Heart left ventricle (tissue), 16 donors: ENCODE results near the gene PIMREG. TPM values are rescaled to one million over a fixed set of nuclear protein-coding genes. Genes with fewer than 3 reads are reported as not detected.

ENCODE experiments used
- ATAC-seq, 4 donors: fragments of 200-7000 bp; cut with Tn5 transposase; one replicate each; pipeline ENCODE4 v1.9.1; 2020 to 2022; ENCODE audit warnings: moderate library complexity in 4 of 4, mild to moderate bottlenecking in 3 of 4, moderate number of reproducible peaks in 1 of 4
- DNase-seq, 5 donors: peaks; one replicate each; pipeline ENCODE4 v3.0.0-alpha.2; 2020
- H3K27ac ChIP-seq, 12 donors: fragments of 200-600 bp; sonication (generic) in 4 of 12; one replicate each; pipeline versions ENCODE4 v1.5.0 to v1.8.0; 2016 to 2022; ENCODE audit warnings: mild to moderate bottlenecking in 2 of 12
- H3K27me3 ChIP-seq, 9 donors: fragments of 200-600 bp; sonication (generic) in 2 of 9; one replicate each; pipeline versions ENCODE4 v1.5.1 to v1.8.0; 2016 to 2022; ENCODE audit warnings: mild to moderate bottlenecking in 3 of 9
- H3K36me3 ChIP-seq, 9 donors: fragments of 200-600 bp; sonication (generic) in 2 of 9; one replicate each; pipeline versions ENCODE4 v1.5.0 to v1.8.0; 2018 to 2022; ENCODE audit warnings: mild to moderate bottlenecking in 2 of 9
- H3K4me1 ChIP-seq, 12 donors: fragments of 200-600 bp; sonication (generic) in 4 of 12; one replicate each; pipeline versions ENCODE4 v1.5.0 to v1.8.0; 2016 to 2022; ENCODE audit warnings: mild to moderate bottlenecking in 3 of 12
- H3K4me3 ChIP-seq, 12 donors: fragments of 200-600 bp; sonication (generic) in 4 of 12; one replicate each; pipeline versions ENCODE4 v1.5.0 to v1.8.0; 2017 to 2022; ENCODE audit warnings: mild to moderate bottlenecking in 9 of 12, moderate library complexity in 4 of 12
- H3K9me3 ChIP-seq, 12 donors: fragments of 200-600 bp; sonication (generic) in 4 of 12; one replicate each; pipeline versions ENCODE4 v1.5.0 to v1.8.0; 2016 to 2022; ENCODE audit warnings: mild to moderate bottlenecking in 1 of 12
- POLR2A ChIP-seq, 2 donors: fragments of 450-650 bp; IDR thresholded peaks; one replicate each; pipeline ENCODE4 v1.6.1; 2017; ENCODE audit warnings: antibody characterized with exemption in 2 of 2, mild to moderate bottlenecking in 2 of 2, moderate library complexity in 2 of 2
- WGBS, 4 donors: extraction: QIAGEN DNeasy Blood & Tissue Kit in 2 of 4; methylation state at CpG; one replicate each; pipeline versions ENCODE4 v1.1.5 to v1.1.7; 2013 to 2018; 5-methylcytosine and 5-hydroxymethylcytosine counted together
- intact Hi-C, 10 donors: fragments of 100-400 bp; cut with DNase I; formaldehyde crosslinking; loops; one replicate each; pipeline versions ENCODE4 v1.11.1 to v1.14.2; 2022
- polyA plus RNA-seq, 2 donors: library from polyadenylated mRNA; stranded (reverse); fragments of 200-250 nt; gene quantifications; one replicate each; pipeline ENCODE4 v1.2.3, GENCODE V29; 2013
- total RNA-seq, 9 donors: library from RNA; depleted of rRNA in 2 of 9; stranded (reverse); fragments of >200 nt in 2 of 9; fragmentation: NEBNext Ultra II Directional in 3 of 9; extraction: Animal tissue kit (Norgen Biotek cat#: 25700) in 3 of 9; gene quantifications; one replicate each; pipeline versions ENCODE4 v1.1.0 to v1.2.4, GENCODE V29; 2016 to 2023
- TF ChIP-seq, protein P1 (sequence below), 12 donors: fragments of 200-600 bp; sonication (generic) in 4 of 12; IDR thresholded peaks; one replicate each; pipeline versions ENCODE4 v1.5.0 to v1.8.0; 2018 to 2022; ENCODE audit warnings: antibody characterized with exemption in 12 of 12, mild to moderate bottlenecking in 5 of 12
- donor health status: ischemic (EF 13 %, LVEDD 7.1; RV severe dilation, severe dysfunction).
- donor health status: healthy with polysubstance abuse.
- donor health status: DM: no; HTN: yes; CAD: no.
- donor health status: DM: no; HTN: no; CAD: no.
- donor health status: ischemic (EF 25% LVEDD 6.9; RV normal size, moderate dysfunction).
- donor health status: ischemic (EF 25% LVEDD 5.7; RV mildly dilated, moderate dysfunction).
- donor health status: healthy.
- donor health status: DM: yes; HTN: yes; CAD: no.
- donor health status: ischemic (EF 35%, LVEDD 5.7; RV mildly dilated, moderate dysfunction).
- donor health status: nonischemic (EF 11% LVEDD 7.7; RV severe dilation, severe dysfunction).
- donor health status: DM: yes; HTN: yes; CAD: no.
- donor health status: PGD.
- donor health status: ischemic (EF 29% LVEDD 5.4; RV normal size, mild dysfunction).
- donor health status: nonischemic (EF 23%, LVEDD 6.1; RV moderate dilation, normal function).

PIMREG gene
- total and polyA plus RNA-seq, 11 donors, result 0.21 to 4.6 (median 0.62) TPM; not detected in 5

DNA sequence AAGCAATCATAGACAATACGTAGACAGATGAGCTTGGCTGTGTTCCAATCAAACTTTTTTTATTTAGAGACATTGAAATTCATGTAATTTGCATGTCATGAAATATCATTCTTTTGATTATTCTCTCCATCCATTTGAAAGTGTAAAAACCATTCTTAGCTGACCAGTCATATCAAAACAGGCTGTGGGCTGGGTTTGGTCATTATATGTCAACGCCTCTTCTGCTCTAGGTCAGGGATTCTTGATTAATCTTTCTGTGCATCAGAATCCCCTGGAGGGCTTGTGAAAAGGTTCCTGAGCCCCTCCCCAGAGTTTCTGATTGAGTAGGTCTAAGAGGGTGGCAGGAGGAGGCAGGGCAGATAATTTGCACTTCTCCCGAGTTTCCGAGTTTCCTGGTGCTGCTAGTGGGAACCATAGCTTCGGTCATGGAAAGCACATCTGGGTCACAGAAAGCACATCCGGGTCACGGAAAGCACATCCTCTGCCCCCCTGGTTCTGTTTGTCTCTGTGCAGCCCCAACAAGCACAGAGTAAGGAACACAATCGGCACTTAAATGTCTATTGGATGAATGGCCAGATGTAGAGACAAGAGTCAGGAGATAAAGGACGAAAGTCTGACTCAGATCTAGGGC lies 16.4 kb downstream of the PIMREG start:
- Histone ChIP-seq H3K4me3 (no peak overlapping the region), H3K4me1 (peaks cover 0 to 8% (median 0%) of the 10 kb centered on the region in 12 donors), H3K9me3 (no peaks in the 10 kb centered on the region), H3K27me3 (peaks cover 0 to 16% (median 3%) of the 10 kb centered on the region in 9 donors), H3K27ac (no peak overlapping the region), H3K36me3 (no peaks in the 10 kb centered on the region)
- ATAC-seq (no peak), DNase-seq (peak in 1 of 5 donors; percentile 10)
- no peak for TF ChIP-seq POLR2A (IDR thresholded peaks at IDR 0.05)
- TF ChIP-seq, protein P1, sequence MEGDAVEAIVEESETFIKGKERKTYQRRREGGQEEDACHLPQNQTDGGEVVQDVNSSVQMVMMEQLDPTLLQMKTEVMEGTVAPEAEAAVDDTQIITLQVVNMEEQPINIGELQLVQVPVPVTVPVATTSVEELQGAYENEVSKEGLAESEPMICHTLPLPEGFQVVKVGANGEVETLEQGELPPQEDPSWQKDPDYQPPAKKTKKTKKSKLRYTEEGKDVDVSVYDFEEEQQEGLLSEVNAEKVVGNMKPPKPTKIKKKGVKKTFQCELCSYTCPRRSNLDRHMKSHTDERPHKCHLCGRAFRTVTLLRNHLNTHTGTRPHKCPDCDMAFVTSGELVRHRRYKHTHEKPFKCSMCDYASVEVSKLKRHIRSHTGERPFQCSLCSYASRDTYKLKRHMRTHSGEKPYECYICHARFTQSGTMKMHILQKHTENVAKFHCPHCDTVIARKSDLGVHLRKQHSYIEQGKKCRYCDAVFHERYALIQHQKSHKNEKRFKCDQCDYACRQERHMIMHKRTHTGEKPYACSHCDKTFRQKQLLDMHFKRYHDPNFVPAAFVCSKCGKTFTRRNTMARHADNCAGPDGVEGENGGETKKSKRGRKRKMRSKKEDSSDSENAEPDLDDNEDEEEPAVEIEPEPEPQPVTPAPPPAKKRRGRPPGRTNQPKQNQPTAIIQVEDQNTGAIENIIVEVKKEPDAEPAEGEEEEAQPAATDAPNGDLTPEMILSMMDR (IDR thresholded peaks at IDR 0.05), result no peak
- intact Hi-C loops, result no loop called here
- WGBS, 4 donors, result 73 to 79% (median 76%) methylated on average over 8 to 9 of the region's 9 CpGs

DNA sequence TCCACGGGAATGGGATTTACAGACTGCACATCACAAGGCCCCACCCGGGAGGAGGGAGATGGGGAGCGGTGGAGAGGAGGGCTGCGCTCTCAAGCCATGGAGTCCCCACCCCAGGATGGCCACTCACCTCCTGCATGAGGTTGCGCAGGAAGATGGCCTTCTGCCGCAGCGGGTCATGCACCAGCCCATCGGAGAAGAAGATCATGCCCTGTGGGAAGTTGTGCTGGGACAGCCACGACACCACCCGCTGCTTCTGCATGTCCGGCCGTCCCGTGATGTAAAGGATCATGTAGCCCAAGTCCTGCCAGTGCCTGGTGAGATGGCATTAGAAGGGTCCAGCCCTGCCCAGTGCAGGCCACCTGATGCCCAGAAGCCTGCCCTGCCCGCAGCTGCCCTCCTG lies 17.0 kb downstream of the PIMREG start:
- no peaks in the 10 kb centered on the region for H3K36me3 ChIP-seq
- 88 to 93% (median 92%) methylated on average over 13 to 14 of the region's 14 CpGs for WGBS, 4 donors
- no peaks in the 10 kb centered on the region for H3K9me3 ChIP-seq
- H3K27me3 ChIP-seq, result peaks cover 0 to 10% (median 0%) of the 10 kb centered on the region in 9 donors
- H3K4me1 ChIP-seq, result peaks cover 0 to 8% (median 0%) of the 10 kb centered on the region in 12 donors
- ATAC-seq (no peak), DNase-seq (peak in 2 of 5 donors; percentile 17 to 48)
- intact Hi-C loops, result no loop called here
- TF ChIP-seq, protein P1 (IDR thresholded peaks at IDR 0.05), result no peak
- no peak for TF ChIP-seq POLR2A (IDR thresholded peaks at IDR 0.05)
- no peak overlapping the region for H3K27ac ChIP-seq
- no peak overlapping the region for H3K4me3 ChIP-seq

DNA sequence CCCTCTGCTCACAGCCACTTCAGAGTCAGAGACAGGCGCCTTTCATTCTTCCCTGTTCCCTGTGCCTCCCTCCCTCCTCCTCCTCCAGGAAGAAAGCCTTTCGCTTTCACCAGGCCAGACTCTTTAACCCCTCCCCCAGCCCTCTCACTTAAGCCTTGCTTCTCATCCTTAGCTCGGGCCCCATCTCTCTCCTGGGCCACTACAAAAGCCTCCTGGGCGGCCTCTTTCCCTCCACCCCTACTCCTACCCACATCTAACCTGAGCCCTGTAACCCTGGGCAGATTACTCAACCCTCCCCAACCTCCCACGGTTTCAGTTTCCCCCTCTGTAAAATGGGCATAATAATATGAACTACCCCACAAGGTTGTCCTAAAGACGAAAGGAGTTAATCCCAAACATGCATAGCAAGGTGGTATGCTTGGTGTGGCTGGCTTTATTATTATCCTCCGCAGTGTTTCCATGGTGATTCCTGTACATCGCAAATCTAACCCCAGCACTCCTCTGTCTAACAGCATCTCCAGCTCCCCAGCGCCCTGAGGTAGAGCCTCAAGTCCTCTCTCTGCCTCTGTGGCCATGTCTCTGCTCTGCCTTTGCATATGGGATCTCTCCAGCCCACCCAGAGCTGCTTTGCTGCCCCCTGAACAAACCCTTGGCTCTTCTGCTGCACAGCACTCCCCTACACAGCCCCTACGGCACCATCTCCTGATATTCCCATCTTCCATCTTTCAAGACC lies 17.7 kb downstream of the PIMREG start:
- peaks cover 0 to 2% (median 0%) of the 10 kb centered on the region in 12 donors for H3K9me3 ChIP-seq
- no peak overlapping the region for H3K4me3 ChIP-seq
- peaks cover 0 to 5% (median 0%) of the 10 kb centered on the region in 9 donors for H3K27me3 ChIP-seq
- no peak for DNase-seq
- ATAC-seq, result no peak
- H3K4me1 ChIP-seq, result peaks cover 0 to 4% (median 0%) of the 10 kb centered on the region in 12 donors
- TF ChIP-seq, protein P1 (IDR thresholded peaks at IDR 0.05), result no peak
- no peak for TF ChIP-seq POLR2A (IDR thresholded peaks at IDR 0.05)
- H3K36me3 ChIP-seq, result no peaks in the 10 kb centered on the region
- WGBS, 4 donors, result 77 to 84% (median 81%) methylated on average over 10 of the region's 10 CpGs
- intact Hi-C loops, result no loop called here
- no peak overlapping the region for H3K27ac ChIP-seq

DNA sequence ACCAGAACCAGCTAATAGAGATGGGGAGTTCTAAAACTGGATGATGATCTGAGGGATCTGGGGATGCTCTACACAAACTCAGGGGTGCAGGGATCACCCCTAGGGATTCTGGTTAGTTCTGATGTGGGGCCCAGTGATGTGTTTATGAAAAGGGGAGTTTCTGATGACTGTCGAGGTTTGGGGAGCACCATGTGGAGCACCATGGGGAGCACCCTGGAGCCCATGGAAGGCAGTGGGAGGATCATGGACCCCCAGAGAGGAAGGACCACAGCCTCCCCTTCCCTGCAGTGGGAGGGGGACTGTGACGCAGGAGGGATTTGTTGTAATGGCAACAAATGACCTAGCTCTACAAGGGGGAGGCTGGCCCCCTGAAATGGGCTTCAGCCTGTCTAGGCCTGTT lies 18.4 kb downstream of the PIMREG start:
- Histone ChIP-seq H3K4me3 (no peak overlapping the region), H3K9me3 (peaks cover 0 to 8% (median 0%) of the 10 kb centered on the region in 12 donors), H3K27me3 (peaks cover 0 to 5% (median 0%) of the 10 kb centered on the region in 9 donors), H3K36me3 (no peaks in the 10 kb centered on the region), H3K27ac (no peak overlapping the region), H3K4me1 (no peaks in the 10 kb centered on the region)
- 86 to 95% (median 91%) methylated on average over 2 of the region's 2 CpGs for WGBS, 4 donors
- intact Hi-C loops, result no loop called here
- TF ChIP-seq, protein P1 (IDR thresholded peaks at IDR 0.05), result no peak
- TF ChIP-seq POLR2A (IDR thresholded peaks at IDR 0.05), result no peak
- ATAC-seq (no peak), DNase-seq (no peak)
